ENCODE measurements around the gene UBE3C.
"Not testable (repeated sequence)": the region's sequence is repeated elsewhere in the genome, so short reads cannot be mapped to it uniquely, and the experiment has no call there.

The UBE3C gene

GRCh38 chr7:157276731-157277562 lies 138.2 kb downstream of the UBE3C start:
- no peak overlapping the region for H3K27ac ChIP-seq (replicated peaks)

GRCh38 chr7:157277568-157277967 lies 138.8 kb downstream of the UBE3C start:
- not testable (repeated sequence) for H3K27me3 ChIP-seq (ENCODE audit: insufficient read depth, poor library complexity, severe bottlenecking); H3K27ac ChIP-seq (replicated peaks); H3K4me3 ChIP-seq (replicated peaks; ENCODE audit: insufficient read depth, low read length)

More at GRCh38 chr7:157276731-157277562, 138.2 kb downstream of the UBE3C start:
- TF ChIP-seq GABPA (IDR thresholded peaks at IDR 0.05; ENCODE audit: low read depth) (no peak), POLR2AphosphoS5 (IDR thresholded peaks at IDR 0.05; ENCODE audit: low read depth) (no peak), CTCF (IDR thresholded peaks at IDR 0.05; ENCODE audit: insufficient read depth, low read length) (no peak), SPI1 (IDR thresholded peaks at IDR 0.05; ENCODE audit: borderline replicate concordance, low read depth) (no peak), REST (IDR thresholded peaks at IDR 0.05; ENCODE audit: insufficient replicate concordance, low read depth) (no peak)
- no peak overlapping the region for H3K4me3 ChIP-seq (replicated peaks; ENCODE audit: insufficient read depth, low read length)
- no peaks in the 10 kb centered on the region for H3K27me3 ChIP-seq (ENCODE audit: insufficient read depth, poor library complexity, severe bottlenecking)
- DNase-seq (ENCODE audit: low read depth in 1 of 2, low spot score in 1 of 2), result no peak

GRCh38 chr7:157278167-157278790 lies 139.6 kb downstream of the UBE3C start:
- Histone ChIP-seq H3K27me3 (ENCODE audit: insufficient read depth, poor library complexity, severe bottlenecking) (no peaks in the 10 kb centered on the region), H3K27ac (replicated peaks) (no peak overlapping the region), H3K4me3 (replicated peaks; ENCODE audit: insufficient read depth, low read length) (no peak overlapping the region)
- no peak for DNase-seq (ENCODE audit: low read depth in 1 of 2, low spot score in 1 of 2)
- TF ChIP-seq POLR2AphosphoS5 (IDR thresholded peaks at IDR 0.05; ENCODE audit: low read depth) (no peak), REST (IDR thresholded peaks at IDR 0.05; ENCODE audit: insufficient replicate concordance, low read depth) (no peak), GABPA (IDR thresholded peaks at IDR 0.05; ENCODE audit: low read depth) (no peak), CTCF (IDR thresholded peaks at IDR 0.05; ENCODE audit: insufficient read depth, low read length) (no peak), SPI1 (IDR thresholded peaks at IDR 0.05; ENCODE audit: borderline replicate concordance, low read depth) (no peak)

More at GRCh38 chr7:157277568-157277967, 138.8 kb downstream of the UBE3C start:
- not testable (repeated sequence) for DNase-seq (ENCODE audit: low read depth in 1 of 2, low spot score in 1 of 2)
